H1 (cell line): ENCODE data around the gene NIPAL1. TPM values are rescaled to one million over a fixed set of nuclear protein-coding genes. Genes with fewer than 3 reads are reported as not detected.

ENCODE experiments used
- CTCF ChIA-PET: fragments of 300-600 bp; sonication (Branson Sonifier 250); formaldehyde crosslinking; loops from one replicate; lab custom pipeline; 2021; ENCODE audit not compliant: partially characterized antibody; lab: Charles Lee
- POLR2A ChIA-PET: fragments of 300-600 bp; sonication (Branson Sonifier 250); formaldehyde crosslinking; loops from one replicate; lab custom pipeline; 2021; ENCODE audit warnings: inconsistent platforms; ENCODE audit not compliant: partially characterized antibody; lab: Charles Lee
- DNase-seq, 2 experiments: peaks; one replicate each; pipeline versions ENCODE4 v3.0.0 to v3.0.0-alpha.2; 2010 to 2022; ENCODE audit warnings: low spot score in 2 of 2, low read depth in 1 of 2, mixed read lengths in 1 of 2
- FAIRE-seq: peaks from 2 replicates; lab custom pipeline; 2011; peaks lifted over from hg19 to GRCh38; lab: Jason Lieb, UNC
- H2AFZ ChIP-seq: 2 replicates; pipeline ENCODE4 v1.8.1; 2012; ENCODE audit warnings: low read length, inconsistent platforms
- H2AK5ac ChIP-seq: 2 replicates; pipeline ENCODE4 v1.6.1; 2013; ENCODE audit warnings: low read depth, low read length
- H2BK120ac ChIP-seq: replicated peaks from 2 replicates; pipeline ENCODE3; 2013; ENCODE audit warnings: low read depth, low read length, inconsistent platforms
- H2BK12ac ChIP-seq: 2 replicates; pipeline ENCODE4 v1.6.1; 2013; ENCODE audit warnings: low read depth, low read length
- H2BK15ac ChIP-seq: 2 replicates; pipeline ENCODE4 v1.6.1; 2013; ENCODE audit warnings: low read length
- H2BK20ac ChIP-seq: 2 replicates; pipeline ENCODE4 v1.6.1; 2013; ENCODE audit warnings: low read length
- H2BK5ac ChIP-seq: 2 replicates; pipeline ENCODE4 v1.6.1; 2013; ENCODE audit warnings: low read depth, low read length
- H3K14ac ChIP-seq: 2 replicates; pipeline ENCODE4 v1.6.1; 2013; ENCODE audit warnings: inconsistent platforms; ENCODE audit not compliant: insufficient read length
- H3K18ac ChIP-seq: 2 replicates; pipeline ENCODE4 v1.6.1; 2013; ENCODE audit warnings: low read length; ENCODE audit errors: extremely low read depth
- H3K23ac ChIP-seq: 2 replicates; pipeline ENCODE4 v1.6.1; 2013; ENCODE audit warnings: inconsistent platforms; ENCODE audit not compliant: insufficient read length
- H3K23me2 ChIP-seq: 2 replicates; pipeline ENCODE4 v1.6.1; 2013; ENCODE audit warnings: low read depth, low read length
- H3K27ac ChIP-seq: 2 replicates; pipeline ENCODE4 v1.6.1; 2011; ENCODE audit warnings: low read depth, low read length, inconsistent platforms
- H3K27me3 ChIP-seq, 4 experiments: replicated peaks in 1 of 4; 1 replicate in 1 of 4; 2 replicates in 3 of 4; pipeline versions ENCODE4 v1.6.1 to v1.8.1; 2011 to 2013; ENCODE audit warnings: low read length in 3 of 4, mild to moderate bottlenecking in 3 of 4, inconsistent platforms in 2 of 4, mixed read lengths in 2 of 4, moderate library complexity in 1 of 4; ENCODE audit not compliant: control insufficient read depth in 3 of 4, insufficient read depth in 3 of 4; ENCODE audit errors: extremely low read depth in 1 of 4
- H3K36me3 ChIP-seq, 4 experiments: 2 replicates each; pipeline versions ENCODE4 v1.6.1 to v1.8.1; 2011 to 2013; ENCODE audit warnings: mild to moderate bottlenecking in 4 of 4, low read length in 3 of 4, moderate library complexity in 2 of 4, control low read depth in 1 of 4, inconsistent platforms in 1 of 4; ENCODE audit not compliant: insufficient read depth in 4 of 4, control insufficient read depth in 2 of 4
- H3K4ac ChIP-seq: replicated peaks from 2 replicates; pipeline ENCODE3; 2013; ENCODE audit warnings: low read length, low read depth, mixed read lengths, inconsistent platforms; ENCODE audit not compliant: insufficient read length
- H3K4me1 ChIP-seq, 4 experiments: replicated peaks in 1 of 4; 1 replicate in 1 of 4; 2 replicates in 3 of 4; pipeline versions ENCODE4 v1.6.1 to v1.8.1; 2011 to 2013; ENCODE audit warnings: low read length in 3 of 4, inconsistent platforms in 2 of 4, mixed read lengths in 1 of 4; ENCODE audit not compliant: insufficient read depth in 4 of 4, control insufficient read depth in 3 of 4
- H3K4me2 ChIP-seq, 2 experiments: 2 replicates each; pipeline versions ENCODE4 v1.6.1 to v1.8.1; 2011 to 2013; ENCODE audit warnings: low read depth in 2 of 2, low read length in 2 of 2, control low read depth in 1 of 2, inconsistent platforms in 1 of 2, mild to moderate bottlenecking in 1 of 2; ENCODE audit not compliant: insufficient read depth in 1 of 2
- H3K4me3 ChIP-seq, 4 experiments: fragments of 200-600, 300-600 bp in 1 of 4; sonication (generic), shearing (Covaris generic), sonication (Bioruptor Twin) in 1 of 4; 2 replicates each; pipeline versions ENCODE4 v1.5.1 to v1.8.1; 2011 to 2016; ENCODE audit warnings: low read length in 4 of 4, low read depth in 3 of 4, control low read depth in 2 of 4, inconsistent platforms in 2 of 4, mild to moderate bottlenecking in 2 of 4, mixed read lengths in 1 of 4, moderate library complexity in 1 of 4; ENCODE audit not compliant: insufficient read depth in 2 of 4; ENCODE audit errors: extremely low read depth in 1 of 4
- H3K56ac ChIP-seq: replicated peaks from 2 replicates; pipeline ENCODE3; 2013; ENCODE audit warnings: low read depth, mild to moderate bottlenecking, mixed read lengths, low read length, inconsistent platforms; ENCODE audit not compliant: insufficient read length
- H3K79me1 ChIP-seq: 2 replicates; pipeline ENCODE4 v1.6.1; 2013; ENCODE audit warnings: low read depth, low read length, control low read depth
- H3K79me2 ChIP-seq, 2 experiments: 2 replicates each; pipeline versions ENCODE4 v1.6.1 to v1.8.1; 2012 to 2013; ENCODE audit warnings: low read length in 2 of 2, mild to moderate bottlenecking in 2 of 2, inconsistent platforms in 1 of 2; ENCODE audit not compliant: insufficient read depth in 2 of 2, control insufficient read depth in 1 of 2
- H3K9ac ChIP-seq, 4 experiments: replicated peaks in 1 of 4; 1 replicate in 1 of 4; 2 replicates in 3 of 4; pipeline versions ENCODE4 v1.6.1 to v1.8.1; 2011 to 2013; ENCODE audit warnings: low read depth in 3 of 4, low read length in 3 of 4, control low read depth in 2 of 4, mild to moderate bottlenecking in 2 of 4, moderate library complexity in 2 of 4, inconsistent platforms in 1 of 4; ENCODE audit errors: extremely low read depth in 1 of 4
- H3K9me3 ChIP-seq, 2 experiments: 2 replicates each; pipeline versions ENCODE4 v1.6.1 to v1.8.1; 2012 to 2013; ENCODE audit warnings: mild to moderate bottlenecking in 2 of 2, moderate library complexity in 2 of 2, control low read depth in 1 of 2, inconsistent platforms in 1 of 2, low read depth in 1 of 2, low read length in 1 of 2, mixed read lengths in 1 of 2; ENCODE audit not compliant: insufficient read depth in 2 of 2
- H4K20me1 ChIP-seq, 2 experiments: replicated peaks in 1 of 2; 2 replicates each; pipeline versions ENCODE3 to v1.8.1; 2011 to 2013; ENCODE audit warnings: inconsistent platforms in 2 of 2, low read length in 2 of 2, mild to moderate bottlenecking in 1 of 2; ENCODE audit not compliant: insufficient read depth in 2 of 2, control insufficient read depth in 1 of 2
- H4K5ac ChIP-seq: 2 replicates; pipeline ENCODE4 v1.6.1; 2013; ENCODE audit warnings: low read length, low read depth, mixed read lengths, inconsistent platforms; ENCODE audit not compliant: insufficient read length
- H4K8ac ChIP-seq: 2 replicates; pipeline ENCODE4 v1.8.0; 2013; ENCODE audit warnings: mild to moderate bottlenecking, moderate library complexity, low read length, inconsistent platforms; ENCODE audit not compliant: insufficient read depth; ENCODE audit errors: extremely low read depth
- H4K91ac ChIP-seq: replicated peaks from 2 replicates; pipeline ENCODE3; 2013; ENCODE audit warnings: low read length, mixed read lengths, inconsistent platforms; ENCODE audit not compliant: insufficient read length
- BCL11A ChIP-seq, 2 experiments: IDR thresholded peaks; one replicate each; pipeline ENCODE4 v1.6.1; 2011; ENCODE audit warnings: low read depth in 2 of 2, low read length in 2 of 2, mild to moderate bottlenecking in 2 of 2
- CBX5 ChIP-seq: fragments of 300-800, 300-1000 bp; sonication (generic); IDR thresholded peaks from 2 replicates; pipeline ENCODE4 v1.7.1; 2016; ENCODE audit warnings: antibody characterized with exemption, low read length, low read depth
- CTBP2 ChIP-seq: IDR thresholded peaks from 2 replicates; pipeline ENCODE4 v1.7.0; 2011; ENCODE audit warnings: borderline replicate concordance, mild to moderate bottlenecking, moderate library complexity, mixed read lengths, low read length; ENCODE audit not compliant: insufficient read depth, insufficient read length
- EGR1 ChIP-seq: IDR thresholded peaks from 2 replicates; pipeline ENCODE4 v1.6.1; 2011; ENCODE audit warnings: low read depth, low read length, borderline replicate concordance
- JUND ChIP-seq: IDR thresholded peaks from 2 replicates; pipeline ENCODE4 v1.6.1; 2011; ENCODE audit warnings: mild to moderate bottlenecking, improper control_type of control experiment, low read length
- NANOG ChIP-seq: IDR thresholded peaks from 2 replicates; pipeline ENCODE4 v1.6.1; 2011; ENCODE audit warnings: low read length, low read depth, mild to moderate bottlenecking, inconsistent platforms; ENCODE audit not compliant: insufficient read depth, poor library complexity, severe bottlenecking
- NRF1 ChIP-seq: IDR thresholded peaks from 2 replicates; pipeline ENCODE4 v1.6.1; 2011; ENCODE audit warnings: mild to moderate bottlenecking, low read depth, low read length, improper control_type of control experiment
- RAD21 ChIP-seq, 2 experiments: IDR thresholded peaks in 1 of 2; conservative IDR thresholded peaks in 1 of 2; 2 replicates each; pipeline ENCODE4 v1.6.1; 2011; ENCODE audit warnings: low read depth in 2 of 2, low read length in 2 of 2, improper control_type of control experiment in 1 of 2, inconsistent platforms in 1 of 2, mild to moderate bottlenecking in 1 of 2, moderate library complexity in 1 of 2
- SIX5 ChIP-seq: IDR thresholded peaks from 2 replicates; pipeline ENCODE4 v1.6.1; 2011; ENCODE audit warnings: mild to moderate bottlenecking, low read depth, low read length
- SP1 ChIP-seq: IDR thresholded peaks from 2 replicates; pipeline ENCODE4 v1.6.1; 2011; ENCODE audit warnings: low read depth, low read length
- SP2 ChIP-seq: IDR thresholded peaks from 2 replicates; pipeline ENCODE4 v1.6.1; 2012; ENCODE audit warnings: mild to moderate bottlenecking, low read length, inconsistent platforms
- TCF12 ChIP-seq: IDR thresholded peaks from 2 replicates; pipeline ENCODE4 v1.6.1; 2011; ENCODE audit warnings: low read depth, mild to moderate bottlenecking, low read length
- WGBS, 2 experiments: shearing (Covaris generic) in 1 of 2; methylation state at CpG; one replicate each; pipeline versions ENCODE4 v1.1.6 to v1.1.7; 2013 to 2015; ENCODE audit warnings: low lambda C conversion rate in 2 of 2, mixed read lengths in 2 of 2, inconsistent platforms in 1 of 2, low coverage in 1 of 2, missing lambda C conversion rate in 1 of 2; ENCODE audit not compliant: insufficient replicate concordance in 2 of 2, insufficient coverage in 1 of 2, insufficient read length in 1 of 2; ENCODE audit errors: extremely low coverage in 1 of 2, missing lambda C conversion rate in 1 of 2; 5-methylcytosine and 5-hydroxymethylcytosine counted together
- polyA plus RNA-seq, 7 experiments: library from polyadenylated mRNA; depleted of rRNA in 3 of 7; stranded (reverse) in 5 of 7; unstranded in 2 of 7; fragments of >200 nt in 5 of 7; fragments of 200-250 nt in 2 of 7; gene quantifications; 1 replicate in 5 of 7; 2 replicates in 1 of 7; 4 replicates in 1 of 7; pipeline versions ENCODE4 v1.2.1 to v1.2.3, GENCODE V29; 2011 to 2013; ENCODE audit warnings: missing spikeins in 2 of 7, mixed read lengths in 2 of 7
- total RNA-seq: library from RNA; stranded (reverse); fragmentation: NEBNext Ultra II Directional; extraction: Animal tissue kit (Norgen Biotek cat#: 25700); gene quantifications from 2 replicates; pipeline ENCODE4 v1.2.1, GENCODE V29; 2021
- TF ChIP-seq, protein P1 (sequence below): IDR thresholded peaks from 2 replicates; pipeline ENCODE4 v1.6.1; 2012; ENCODE audit warnings: low read length, inconsistent platforms

NIPAL1 gene
- total and polyA plus RNA-seq, 2 of the 8 experiments (the other 6 are each of a cell fraction or from before 2014, with no cell fraction given) = 1.4 to 4.9 TPM

DNA sequence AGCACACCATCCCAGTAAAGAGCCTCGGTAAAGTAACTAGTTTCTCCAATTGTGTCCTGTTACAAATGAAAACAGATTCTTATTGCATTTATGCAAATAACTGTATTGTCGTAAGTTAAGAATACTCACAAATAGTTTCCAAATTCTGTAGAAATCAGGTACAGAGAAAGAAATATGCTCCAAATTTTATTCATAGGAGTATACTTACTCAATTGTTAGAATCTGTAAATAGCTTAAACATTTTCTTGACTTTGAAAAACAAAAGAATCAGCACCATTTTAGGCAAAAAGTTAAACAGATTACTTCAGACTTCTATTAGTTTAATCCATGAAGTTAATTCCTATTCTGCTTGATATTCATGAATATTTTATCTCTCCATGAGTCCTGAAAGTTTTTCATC is 10.8 kb upstream of the NIPAL1 start:
- Histone ChIP-seq H2BK20ac (no peak overlapping the region), H3K18ac (no peak overlapping the region), H3K9ac (no peak overlapping the region), H3K56ac (no peak overlapping the region), H3K23ac (no peak overlapping the region), H3K4me3 (no peak overlapping the region), H3K79me2 (no peaks in the 10 kb centered on the region), H2BK120ac (no peak overlapping the region), H2BK5ac (no peak overlapping the region), H3K23me2 (no peaks in the 10 kb centered on the region), H3K4me1 (no peaks in the 10 kb centered on the region), H4K5ac (no peak overlapping the region), H2AK5ac (no peak overlapping the region), H4K20me1 (no peaks in the 10 kb centered on the region), H3K36me3 (peaks cover 0 to 20% (median 2%) of the 10 kb centered on the region in 4 experiments; a peak in 1 of 8 replicates), H3K9me3 (peaks cover 32 to 60% of the 10 kb centered on the region in 2 experiments), H4K91ac (no peak overlapping the region), H3K27ac (no peak overlapping the region), H3K4ac (no peak overlapping the region), H2BK15ac (no peak overlapping the region), H2AFZ (no peak overlapping the region), H3K4me2 (no peak overlapping the region), H3K14ac (no peak overlapping the region), H4K8ac (no peak overlapping the region), H3K27me3 (no peaks in the 10 kb centered on the region), H3K79me1 (no peaks in the 10 kb centered on the region), H2BK12ac (no peak overlapping the region)
- POLR2A ChIA-PET = no interaction called here
- DNase-seq (no peak), FAIRE-seq (no peak)
- 100% methylated on average over 2 of the region's 2 CpGs; no CpG with 5 or more reads in 1 of the 2 experiments for WGBS, 2 experiments
- CTCF ChIA-PET = no interaction called here
- TF ChIP-seq SP1 (no peak), SP2 (no peak), SIX5 (no peak), NANOG (no peak), EGR1 (no peak), CBX5 (no peak), TCF12 (no peak), BCL11A (IDR thresholded peaks at IDR 0.05; ENCODE audit: low read depth in 2 of 2, low read length in 2 of 2) (no peak), RAD21 (IDR thresholded peaks at IDR 0.05 in 1 of 2, conservative IDR thresholded peaks at IDR 0.05 in 1 of 2; ENCODE audit: low read depth in 2 of 2, low read length in 2 of 2) (no peak), CTBP2 (no peak), JUND (no peak), NRF1 (no peak)
- TF ChIP-seq, protein P1, sequence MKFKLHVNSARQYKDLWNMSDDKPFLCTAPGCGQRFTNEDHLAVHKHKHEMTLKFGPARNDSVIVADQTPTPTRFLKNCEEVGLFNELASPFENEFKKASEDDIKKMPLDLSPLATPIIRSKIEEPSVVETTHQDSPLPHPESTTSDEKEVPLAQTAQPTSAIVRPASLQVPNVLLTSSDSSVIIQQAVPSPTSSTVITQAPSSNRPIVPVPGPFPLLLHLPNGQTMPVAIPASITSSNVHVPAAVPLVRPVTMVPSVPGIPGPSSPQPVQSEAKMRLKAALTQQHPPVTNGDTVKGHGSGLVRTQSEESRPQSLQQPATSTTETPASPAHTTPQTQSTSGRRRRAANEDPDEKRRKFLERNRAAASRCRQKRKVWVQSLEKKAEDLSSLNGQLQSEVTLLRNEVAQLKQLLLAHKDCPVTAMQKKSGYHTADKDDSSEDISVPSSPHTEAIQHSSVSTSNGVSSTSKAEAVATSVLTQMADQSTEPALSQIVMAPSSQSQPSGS = no peak
